UCSD-AML1 (cell line): ENCODE measurements around the gene NYAP1.
"Not testable (repeated sequence)": the region's sequence is repeated elsewhere in the genome, so short reads cannot be mapped to it uniquely, and the experiment has no call there.

Source experiments
- DNase-seq: peaks from one replicate; lab custom pipeline; 2025; ENCODE audit not compliant: unreplicated experiment; lab: John Stamatoyannopoulos, UW

Gene NYAP1

DNA sequence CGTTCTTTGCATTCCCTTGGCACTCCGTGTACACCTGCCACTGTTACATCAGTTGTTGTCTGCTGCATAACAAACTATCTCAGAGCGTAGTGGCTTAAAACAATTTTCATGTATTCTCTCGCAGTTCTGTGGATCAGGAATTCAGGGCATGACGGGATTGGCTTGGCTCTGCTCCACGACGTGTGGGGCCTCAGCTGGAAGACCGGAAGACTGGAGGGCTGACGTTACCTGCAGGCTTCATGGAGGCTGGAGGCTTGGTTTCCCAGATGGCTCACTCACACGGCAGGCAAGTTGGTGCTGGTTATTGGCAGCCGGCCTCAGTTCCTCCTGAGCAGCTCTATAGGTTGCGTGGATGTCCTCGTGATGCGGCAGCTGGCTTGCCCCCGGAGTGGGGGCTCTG, 25.5 kb downstream of the NYAP1 start:
- DNase-seq = no peak

DNA sequence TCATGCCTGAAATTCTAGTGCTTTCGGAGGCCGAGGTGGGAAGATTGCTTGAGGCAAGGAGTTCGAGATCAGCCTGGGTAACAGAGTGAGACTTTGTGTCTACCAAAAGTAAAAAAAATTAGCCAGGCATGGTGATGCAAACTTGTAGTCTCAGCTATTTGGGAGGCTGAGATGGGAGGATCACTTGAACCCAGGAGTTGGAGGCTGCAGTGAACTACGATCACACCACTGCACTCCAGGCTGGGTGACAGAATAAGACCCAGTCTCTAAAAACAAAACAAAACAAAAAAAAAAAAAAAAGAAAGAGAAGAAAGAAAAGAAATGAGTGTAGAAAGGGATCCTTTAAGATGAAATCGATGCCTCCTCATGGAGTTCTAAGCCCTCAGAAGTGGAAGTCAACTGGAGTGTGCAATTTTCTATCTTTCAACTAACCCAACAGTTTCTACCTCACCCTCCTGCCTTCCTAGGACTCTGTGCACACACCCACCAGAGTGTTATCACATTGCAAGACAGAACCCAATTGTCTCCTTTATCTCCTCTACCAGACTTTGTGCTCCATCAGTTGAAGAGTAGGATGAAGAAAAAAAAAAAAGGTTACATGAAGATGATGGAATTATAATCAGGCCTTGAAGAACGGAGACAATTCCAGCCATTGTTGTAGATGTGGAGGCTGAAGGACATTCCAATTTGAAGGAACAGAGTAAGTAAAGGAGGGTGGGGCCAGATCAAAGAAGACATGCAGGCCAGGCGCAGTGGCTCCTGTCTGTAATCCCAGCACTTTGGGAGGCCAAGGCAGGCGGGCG, 26.9 kb downstream of the NYAP1 start:
- DNase-seq = no peak

DNA sequence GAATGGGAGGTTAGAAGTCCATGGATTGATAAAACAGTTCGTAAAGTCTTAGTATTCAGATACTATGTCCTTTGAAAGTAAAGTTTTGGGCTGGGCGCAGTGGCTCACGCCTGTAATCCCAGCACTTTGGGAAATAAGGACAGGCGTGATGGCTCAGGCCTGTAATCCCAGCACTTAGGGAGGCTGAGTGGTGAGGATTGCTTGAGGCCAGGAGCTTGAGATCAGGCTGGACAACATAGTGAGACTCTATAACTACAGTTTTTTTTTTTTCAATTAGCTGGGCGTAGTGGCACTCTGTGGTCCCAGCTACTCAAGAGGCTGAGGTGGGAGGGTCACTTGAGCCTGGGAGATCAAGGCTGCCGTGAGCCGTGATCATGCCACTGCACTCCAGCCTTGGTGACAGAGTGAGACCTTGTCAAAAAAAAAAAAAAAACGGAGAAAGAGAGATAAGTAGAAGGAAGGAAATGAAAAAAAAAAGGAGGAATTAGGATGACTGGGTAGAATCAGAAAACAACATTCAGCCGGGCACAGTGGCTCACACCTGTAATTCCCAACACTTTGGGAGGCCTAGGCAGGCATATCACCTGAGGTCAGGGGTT, 29.6 kb downstream of the NYAP1 start:
- DNase-seq = no peak

DNA sequence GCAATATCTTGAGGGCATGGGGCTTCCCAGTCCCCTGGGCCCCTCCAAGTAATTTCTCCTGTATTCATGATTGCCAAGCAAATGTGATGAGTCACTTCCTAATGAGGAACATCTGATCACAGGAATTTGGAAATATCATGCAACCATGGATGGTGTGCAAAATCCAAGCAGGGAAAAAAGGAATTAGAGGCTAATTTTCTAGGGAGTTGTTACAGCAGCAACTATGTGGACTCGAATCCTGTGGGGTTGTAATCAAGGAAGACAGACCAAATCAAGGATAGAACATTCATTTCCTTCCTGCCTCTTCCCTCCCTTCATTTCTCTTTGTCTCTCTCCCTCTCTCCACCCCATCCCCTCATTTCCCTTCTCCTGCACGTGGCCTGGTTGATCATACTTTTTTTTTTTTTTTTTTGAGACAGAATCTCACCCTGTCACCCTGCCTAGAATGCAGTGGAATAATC, 31.4 kb downstream of the NYAP1 start:
- no peak for DNase-seq

DNA sequence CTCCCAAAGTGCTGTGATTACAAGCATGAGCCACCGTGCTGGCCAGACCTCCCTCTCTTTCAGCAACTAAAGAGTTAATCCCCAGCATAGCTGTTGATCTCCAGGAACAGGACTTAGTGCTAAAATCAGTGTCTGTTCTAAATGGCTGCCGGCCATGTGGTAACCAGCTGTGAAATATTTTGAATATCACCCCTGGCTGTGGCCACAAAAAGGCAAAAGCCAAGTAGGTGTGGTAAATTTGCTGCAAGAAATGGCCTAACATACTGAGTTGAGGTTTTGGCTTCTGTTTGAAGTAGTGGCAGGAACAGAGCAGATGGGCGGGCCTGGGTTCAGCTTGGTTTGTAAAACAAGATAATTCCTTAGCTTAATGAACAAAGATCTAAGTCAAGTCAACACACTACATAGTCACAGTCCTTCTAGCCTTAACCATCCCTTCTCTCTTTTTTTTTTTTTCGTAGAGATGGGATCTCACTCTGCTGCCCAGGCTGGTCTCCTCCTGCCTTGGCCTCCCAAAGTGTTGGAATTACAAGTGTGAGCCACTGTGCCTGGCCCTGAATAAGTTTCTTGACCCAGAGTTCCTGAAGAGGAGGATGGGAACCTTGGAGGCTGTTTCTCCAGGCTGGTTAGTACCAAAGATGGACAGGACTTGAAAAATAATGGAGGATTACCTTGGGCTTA, 32.5 kb downstream of the NYAP1 start:
- DNase-seq = no peak

DNA sequence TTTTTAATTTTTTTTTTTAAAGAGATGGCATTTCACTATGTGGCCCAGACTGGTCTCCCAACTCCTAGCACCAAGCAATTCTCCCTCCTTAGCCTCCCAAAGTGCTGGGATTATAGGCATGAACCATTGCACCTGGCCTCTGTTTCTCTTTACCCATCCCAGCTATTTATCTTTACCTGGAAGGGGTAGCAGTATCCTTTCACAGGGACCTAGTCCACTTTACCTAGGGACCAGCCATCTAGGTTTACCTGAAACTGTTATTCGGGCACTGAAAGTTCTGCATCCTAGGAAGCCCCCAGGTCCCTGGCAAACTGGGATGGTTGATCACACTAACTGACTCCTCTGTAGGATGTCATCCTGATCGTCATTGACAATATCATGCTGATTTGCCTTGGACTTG, 33.6 kb downstream of the NYAP1 start:
- no peak for DNase-seq

DNA sequence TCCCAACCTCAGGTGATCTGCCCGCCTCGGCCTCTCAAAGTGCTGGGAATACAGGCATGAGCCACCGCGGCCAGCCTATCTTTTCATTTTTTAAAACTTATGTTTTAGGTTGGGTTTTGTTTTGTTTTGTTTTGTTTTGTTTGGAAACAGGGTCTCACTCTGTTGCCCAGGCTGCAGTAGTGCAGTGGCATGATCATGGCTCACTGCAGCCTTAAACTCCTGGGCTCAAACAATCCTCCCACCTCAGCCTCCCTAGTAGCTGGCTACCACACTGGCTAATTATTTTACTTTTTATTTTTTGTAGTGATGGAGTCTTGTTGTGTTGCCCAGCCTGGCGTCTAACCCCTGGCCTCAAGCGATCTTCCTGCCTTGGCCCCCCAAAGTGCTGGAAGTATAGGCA, 35.9 kb downstream of the NYAP1 start:
- DNase-seq = no peak

DNA sequence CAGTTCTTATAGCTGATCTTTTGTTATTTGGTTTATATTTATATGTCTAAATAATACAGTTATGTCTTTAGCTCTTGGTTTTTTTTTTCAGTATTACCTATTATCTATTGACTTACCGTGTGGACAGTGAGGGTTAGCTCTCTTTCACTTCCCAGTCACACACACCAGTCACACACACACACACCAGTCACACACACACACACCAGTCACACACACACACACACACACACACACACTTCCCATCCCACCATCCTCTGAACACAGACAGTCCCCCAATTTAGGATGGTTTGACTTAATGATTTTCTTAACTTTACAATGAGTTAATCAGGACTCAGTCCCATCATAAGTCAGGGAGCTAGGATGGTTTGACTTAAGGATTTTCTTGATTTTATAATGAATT, 36.4 kb downstream of the NYAP1 start:
- no peak for DNase-seq

DNA sequence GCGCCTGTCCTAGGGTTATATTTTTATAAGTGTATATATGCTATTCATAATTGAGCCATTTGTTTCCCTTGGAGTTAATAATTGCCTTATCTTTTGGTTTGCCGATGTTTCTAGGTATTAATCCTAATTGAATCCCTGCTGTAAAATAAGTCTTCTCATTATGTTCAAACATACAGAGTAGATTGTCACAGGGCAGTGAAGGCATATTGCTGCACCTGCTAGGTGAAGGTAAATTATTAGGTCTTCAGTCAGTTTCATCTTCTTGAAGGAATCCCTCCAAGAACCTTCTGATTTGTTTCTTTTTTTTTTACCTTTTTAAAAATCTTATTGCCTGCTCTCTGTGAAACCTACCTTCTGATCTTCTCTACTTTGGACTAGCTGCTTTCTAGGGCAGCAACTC, 37.3 kb downstream of the NYAP1 start:
- DNase-seq = no peak

DNA sequence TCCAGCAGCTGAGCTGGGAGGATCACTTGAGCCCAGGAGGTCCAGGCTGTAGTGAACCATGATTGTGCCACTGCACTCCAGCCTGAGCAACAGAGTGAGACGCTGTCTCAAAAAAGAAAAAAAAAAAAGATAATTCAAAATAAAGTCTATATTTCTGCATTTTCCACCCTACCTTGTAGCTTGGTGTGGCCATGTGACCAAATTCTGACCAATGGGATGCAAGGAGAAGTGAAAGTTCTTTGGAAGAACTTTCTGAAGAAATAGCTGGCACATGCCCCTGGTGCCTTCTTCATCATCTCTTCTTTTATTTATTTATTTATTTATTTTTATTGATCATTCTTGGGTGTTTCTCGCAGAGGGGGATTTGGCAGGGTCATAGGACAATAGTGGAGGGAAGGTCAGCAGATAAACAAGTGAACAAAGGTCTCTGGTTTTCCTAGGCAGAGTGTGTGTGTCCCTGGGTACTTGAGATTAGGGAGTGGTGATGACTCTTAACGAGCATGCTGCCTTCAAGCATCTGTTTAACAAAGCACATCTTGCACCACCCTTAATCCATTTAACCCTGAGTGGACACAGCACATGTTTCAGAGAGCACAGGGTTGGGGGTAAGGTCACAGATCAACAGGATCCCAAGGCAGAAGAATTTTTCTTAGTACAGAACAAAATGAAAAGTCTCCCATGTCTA, 38.3 kb downstream of the NYAP1 start:
- not testable (repeated sequence) for DNase-seq

DNA sequence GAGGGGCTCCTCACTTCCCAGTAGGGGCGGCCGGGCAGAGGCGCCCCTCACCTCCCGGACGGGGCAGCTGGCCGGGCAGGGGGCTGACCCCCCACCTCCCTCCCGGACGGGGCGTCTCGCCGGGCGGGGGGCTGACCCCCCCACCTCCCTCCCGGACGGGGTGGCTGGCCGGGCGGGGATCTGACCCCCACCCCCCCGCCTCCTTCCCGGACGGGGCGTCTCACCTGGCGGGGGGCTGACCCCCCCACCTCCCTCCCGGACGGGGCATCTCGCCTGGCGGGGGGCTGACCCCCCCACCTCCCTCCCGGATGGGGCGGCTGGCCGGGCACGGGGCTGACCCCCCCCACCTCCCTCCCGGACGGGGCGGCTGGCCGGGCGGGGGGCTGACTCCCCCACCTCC, 39.5 kb downstream of the NYAP1 start:
- DNase-seq = not testable (repeated sequence)

DNA sequence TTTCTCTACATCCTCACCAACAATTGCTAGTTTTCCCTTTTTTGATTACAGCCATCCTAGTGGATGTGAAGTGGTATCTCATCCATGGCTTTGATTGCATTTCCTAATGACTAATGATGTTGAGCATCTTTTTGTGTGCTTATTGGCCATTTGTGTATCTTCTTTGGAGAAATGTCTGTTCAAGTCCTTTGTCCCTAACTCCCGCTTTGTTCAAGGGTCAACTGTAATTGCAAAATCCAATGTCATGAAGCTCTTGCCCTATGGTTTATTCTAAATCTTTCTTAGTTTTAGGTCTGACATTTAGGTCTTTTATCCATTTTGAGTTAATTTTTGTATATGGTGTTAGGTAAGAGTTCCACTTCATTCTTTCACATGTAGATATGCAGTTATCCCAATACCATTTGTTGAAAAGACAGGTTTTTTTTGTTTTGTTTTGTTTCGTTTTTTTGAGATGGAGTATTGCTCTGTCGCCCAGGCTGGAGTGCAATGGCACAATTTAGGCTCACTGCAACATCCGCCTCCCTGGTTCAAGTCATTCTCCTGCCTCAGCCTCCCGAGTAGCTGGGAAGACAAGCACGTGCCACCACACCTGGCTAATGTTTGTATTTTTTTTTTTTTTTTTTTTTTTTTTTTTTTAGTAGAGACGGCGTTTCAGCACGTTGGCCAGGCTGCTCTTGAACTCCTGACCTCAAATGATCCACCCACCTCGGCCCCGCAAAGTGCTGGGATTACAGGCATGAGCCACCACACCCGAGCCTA, 44.6 kb downstream of the NYAP1 start:
- not testable (repeated sequence) for DNase-seq

DNA sequence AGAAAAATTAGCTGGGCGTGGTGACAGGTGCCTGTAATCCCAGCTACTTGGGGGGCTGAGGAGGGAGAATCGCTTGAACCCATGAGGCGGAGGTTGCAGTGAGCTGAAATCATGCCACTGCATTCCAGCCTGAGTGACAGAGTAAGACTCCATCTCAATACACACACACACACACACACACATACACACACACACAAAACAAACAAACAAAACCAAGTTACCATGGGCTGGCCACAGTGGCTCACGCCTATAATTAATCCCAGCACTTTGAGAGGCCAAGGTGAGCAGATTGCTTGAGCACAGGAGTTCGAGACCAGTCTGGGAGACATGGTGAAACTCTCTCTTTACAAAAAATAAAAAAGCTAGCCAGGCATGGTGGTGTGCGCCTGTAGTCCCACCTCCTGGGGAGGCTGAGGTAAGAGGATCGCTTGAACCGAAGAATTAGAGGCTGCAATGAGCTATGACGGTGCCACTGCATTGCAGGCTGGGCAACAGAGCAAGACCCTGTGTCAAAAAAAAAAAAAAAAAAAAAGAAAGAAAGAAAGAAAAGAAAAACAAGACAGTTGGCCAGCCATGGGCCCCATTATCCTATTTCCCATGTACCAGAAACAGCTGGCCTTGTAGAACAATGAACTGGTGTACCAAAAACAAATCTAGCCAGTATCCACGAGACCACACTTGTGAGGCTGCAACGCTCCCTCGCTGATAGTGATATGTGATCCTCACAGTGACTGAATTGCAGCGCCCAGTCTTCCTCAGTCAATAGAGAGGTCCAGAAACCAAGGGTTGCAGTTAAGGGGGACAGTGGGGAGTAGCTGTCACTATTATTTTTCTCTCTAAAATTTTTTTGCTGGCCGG, 48.7 kb downstream of the NYAP1 start:
- no peak for DNase-seq

DNA sequence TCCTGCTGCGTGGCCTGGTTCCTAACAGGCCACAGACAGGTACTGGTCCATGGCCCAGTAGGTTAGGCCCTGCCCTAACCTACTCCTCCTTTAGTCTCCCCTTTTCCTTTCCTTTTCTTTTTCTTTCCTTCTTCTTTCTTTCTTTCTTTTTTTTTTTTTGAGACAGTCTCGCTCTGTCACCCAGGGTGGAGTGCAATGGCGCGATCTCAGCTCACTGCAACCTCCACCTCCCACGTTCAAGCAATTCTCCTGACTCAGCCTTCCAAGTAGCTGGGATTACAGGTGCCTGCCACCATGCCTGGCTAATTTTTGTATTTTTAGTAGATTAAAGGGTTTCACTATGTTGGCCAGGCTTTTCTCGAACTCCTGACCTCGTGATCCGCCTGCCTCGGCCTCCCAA, 52.3 kb downstream of the NYAP1 start:
- DNase-seq = not testable (repeated sequence)

DNA sequence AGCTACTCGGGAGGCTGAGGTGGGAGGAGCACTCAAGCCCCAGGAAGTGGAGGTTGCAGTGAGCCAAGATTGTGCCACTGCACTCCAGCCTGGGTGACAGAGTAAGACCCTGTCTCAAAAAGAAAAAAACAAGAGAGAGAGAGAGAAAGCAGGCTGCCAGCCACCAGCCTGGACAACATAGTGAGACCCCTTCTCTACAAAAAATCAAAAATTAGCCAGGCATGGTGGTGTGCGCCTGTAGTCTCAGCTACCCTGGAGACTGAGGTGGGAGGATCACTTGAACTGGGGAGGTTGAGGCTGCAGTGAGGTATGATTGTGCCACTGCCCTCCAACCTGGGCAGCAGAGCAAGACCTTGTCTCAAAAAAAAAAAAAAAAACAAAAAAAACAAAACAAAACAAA, 53.0 kb downstream of the NYAP1 start:
- DNase-seq = not testable (repeated sequence)

DNA sequence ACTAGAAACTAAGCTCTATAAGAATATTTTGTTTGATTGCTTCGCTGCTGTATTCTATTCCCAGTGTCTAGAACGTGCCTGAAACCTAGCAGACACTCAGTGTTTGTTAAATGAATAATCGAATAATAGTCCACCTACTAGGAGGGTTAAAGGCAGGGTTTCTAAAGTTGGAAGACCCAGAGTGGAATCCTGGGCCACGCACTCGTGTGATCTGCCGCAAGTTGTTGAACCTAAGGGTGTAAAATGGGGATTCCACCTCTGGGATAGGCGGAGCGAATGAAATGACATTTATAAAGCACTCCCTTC, 54.6 kb downstream of the NYAP1 start:
- DNase-seq = no peak

DNA sequence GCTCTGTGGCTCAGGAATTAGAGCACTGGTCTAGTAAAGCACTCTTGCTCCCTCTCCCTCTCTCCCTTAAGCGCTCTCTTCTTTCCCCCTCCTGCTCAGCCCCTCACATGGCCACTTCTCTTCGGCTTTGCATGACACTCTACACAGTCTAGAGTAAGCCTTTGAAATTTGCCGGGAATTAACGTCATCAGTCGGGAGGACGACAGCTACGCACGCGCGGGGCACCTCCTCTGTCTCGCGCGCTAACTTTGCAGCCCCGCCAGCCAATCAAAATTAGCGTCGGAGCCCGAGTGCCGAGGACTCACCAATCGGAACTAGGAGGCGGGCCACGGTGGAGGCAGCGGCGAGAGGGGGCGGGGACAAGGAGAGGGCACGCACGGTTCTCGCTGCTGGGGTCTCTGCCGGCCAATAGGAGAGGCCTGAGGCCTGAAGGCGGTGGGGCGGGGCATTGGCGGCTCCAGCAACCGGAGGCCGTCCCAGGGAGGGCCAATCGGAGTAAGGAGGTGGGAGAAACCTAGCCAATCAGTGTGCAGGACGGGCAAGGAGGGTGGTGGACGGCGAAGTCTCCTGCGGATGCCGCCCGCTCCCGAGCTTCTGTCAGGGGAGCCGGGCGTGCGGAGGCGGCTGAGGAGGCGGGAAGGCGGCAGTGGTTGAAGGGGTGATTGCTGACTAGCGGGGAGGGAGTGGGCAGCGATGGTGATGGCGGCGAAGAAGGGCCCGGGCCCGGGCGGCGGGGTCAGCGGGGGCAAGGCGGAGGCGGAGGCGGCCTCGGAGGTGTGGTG, 55.1 kb downstream of the NYAP1 start, which contains the start of gene AGFG2:
AGFG2 (plus strand) TSS at position 550 of the 782 bp plus-strand sequence; CDS start at position 694, 144 bp downstream.
- DNase-seq = peak; percentile 96

DNA sequence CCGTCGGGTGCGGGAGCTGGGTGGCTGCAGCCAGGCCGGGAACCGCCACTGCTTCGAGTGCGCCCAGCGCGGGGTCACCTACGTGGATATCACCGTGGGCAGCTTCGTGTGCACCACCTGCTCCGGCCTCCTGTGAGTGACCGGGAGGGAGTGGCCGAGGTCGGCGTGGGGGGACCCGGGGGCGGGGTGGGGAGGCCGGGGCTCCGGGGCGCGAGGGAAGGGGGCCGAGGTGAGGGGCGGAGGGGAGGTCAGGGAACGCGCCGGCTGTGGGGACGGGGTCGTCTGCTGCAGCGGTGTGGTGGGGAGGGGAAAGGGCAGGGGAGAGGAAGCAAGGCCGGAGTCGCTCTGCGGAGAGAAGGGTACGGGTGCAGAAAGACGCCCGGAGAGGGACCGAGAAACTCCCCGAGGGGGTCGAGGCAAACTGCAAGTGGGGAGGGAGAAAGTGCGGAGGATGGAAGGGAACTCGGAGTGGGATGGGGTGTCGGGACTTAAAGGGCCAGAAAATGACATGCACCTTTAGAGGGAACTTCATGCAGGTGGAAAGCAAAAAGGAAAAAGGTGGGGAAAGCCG, 55.8 kb downstream of the NYAP1 start:
- no peak for DNase-seq
